Transverse colon (tissue), 4 donors: ENCODE data around the gene YBX3.

Source experiments
- CTCF ChIP-seq, 5 experiments: fragments of 200-600 bp in 3 of 5; fragments of 450-650 bp in 2 of 5; sonication (generic) in 3 of 5; IDR thresholded peaks; 1 replicate in 2 of 5; 2 replicates in 3 of 5; pipeline ENCODE4 v1.5.1; 2016 to 2017; ENCODE audit warnings: antibody characterized with exemption in 5 of 5, inconsistent platforms in 3 of 5, mild to moderate bottlenecking in 2 of 5, moderate library complexity in 1 of 5
- EP300 ChIP-seq: sonication (generic); formaldehyde crosslinking; IDR thresholded peaks from one replicate; pipeline ENCODE4 v1.6.1; 2017; ENCODE audit warnings: antibody characterized with exemption, low read depth
- POLR2A ChIP-seq: fragments of 450-650 bp; IDR thresholded peaks from one replicate; pipeline ENCODE4 v1.6.1; 2016; ENCODE audit warnings: antibody characterized with exemption, mild to moderate bottlenecking, moderate library complexity
- POLR2AphosphoS5 ChIP-seq, 3 donors: sonication (generic); formaldehyde crosslinking; IDR thresholded peaks; one replicate each; pipeline ENCODE4 v1.6.1; 2016; ENCODE audit warnings: antibody characterized with exemption in 3 of 3

GRCh38 chr12:10725003-10725402, 1.9 kb upstream of the YBX3 start:
- TF ChIP-seq EP300 = no peak
- TF ChIP-seq CTCF (IDR thresholded peaks at IDR 0.05) = no peak
- no peak for TF ChIP-seq POLR2A
- no peak for TF ChIP-seq POLR2AphosphoS5 (IDR thresholded peaks at IDR 0.05)
